Gastrocnemius medialis (tissue), 4 donors: ENCODE data around the gene TMIE.

Experiments
- CTCF ChIP-seq, 5 experiments: fragments of 450-650 bp in 3 of 5; fragments of 200-600 bp in 2 of 5; sonication (generic) in 2 of 5; IDR thresholded peaks in 4 of 5; conservative IDR thresholded peaks in 1 of 5; 1 replicate in 4 of 5; 2 replicates in 1 of 5; pipeline ENCODE4 v1.5.1; 2016 to 2019; ENCODE audit warnings: antibody characterized with exemption in 5 of 5, mild to moderate bottlenecking in 3 of 5, moderate library complexity in 3 of 5
- POLR2A ChIP-seq, 2 donors: fragments of 450-650 bp; IDR thresholded peaks; one replicate each; pipeline ENCODE4 v1.6.1; 2017; ENCODE audit warnings: antibody characterized with exemption in 2 of 2, mild to moderate bottlenecking in 2 of 2, moderate library complexity in 2 of 2

GRCh38 chr3:46713898-46714552, 12.8 kb downstream of the TMIE start:
- no peak for TF ChIP-seq POLR2A (IDR thresholded peaks at IDR 0.05)
- TF ChIP-seq CTCF (IDR thresholded peaks at IDR 0.05 in 4 of 5, conservative IDR thresholded peaks at IDR 0.05 in 1 of 5) = no peak
